ENCODE data around the gene COL1A2.

The COL1A2 gene

GRCh38 chr7:94412762-94413322 lies 18.1 kb downstream of the COL1A2 start:
- no peak for DNase-seq

GRCh38 chr7:94414481-94414880 lies 19.8 kb downstream of the COL1A2 start:
- DNase-seq: no peak

- DNase-seq: no peak
Measured at GRCh38 chr7:94414980-94415379, 20.3 kb downstream of the COL1A2 start.

GRCh38 chr7:94417306-94417705 lies 22.6 kb downstream of the COL1A2 start:
- no peak for DNase-seq

- DNase-seq: no peak
Measured at GRCh38 chr7:94417901-94418300, 23.2 kb downstream of the COL1A2 start.

GRCh38 chr7:94418851-94419250 lies 24.2 kb downstream of the COL1A2 start:
- no peak for DNase-seq

- DNase-seq: no peak
Measured at GRCh38 chr7:94420328-94420727, 25.6 kb downstream of the COL1A2 start.

GRCh38 chr7:94421681-94422080 lies 27.0 kb downstream of the COL1A2 start:
- DNase-seq: no peak

- DNase-seq: no peak
Measured at GRCh38 chr7:94422136-94422535, 27.4 kb downstream of the COL1A2 start.

- DNase-seq: no peak
Measured at GRCh38 chr7:94422827-94423460, 28.2 kb downstream of the COL1A2 start.

GRCh38 chr7:94423863-94424735 lies 29.4 kb downstream of the COL1A2 start:
- DNase-seq: no peak

- no peak for DNase-seq
Measured at GRCh38 chr7:94425546-94425945, 30.9 kb downstream of the COL1A2 start.

- DNase-seq: no peak
Measured at GRCh38 chr7:94426980-94427875, 32.5 kb downstream of the COL1A2 start.

GRCh38 chr7:94429153-94429552 lies 34.5 kb downstream of the COL1A2 start:
- DNase-seq: no peak

GRCh38 chr7:94431176-94431575 lies 36.5 kb downstream of the COL1A2 start:
- no peak for DNase-seq

GRCh38 chr7:94431619-94432280 lies 37.1 kb downstream of the COL1A2 start:
- DNase-seq: no peak

GRCh38 chr7:94432281-94432670 lies 37.6 kb downstream of the COL1A2 start:
- no peak for DNase-seq

GRCh38 chr7:94432817-94433216 lies 38.1 kb downstream of the COL1A2 start:
- no peak for DNase-seq

GRCh38 chr7:94433224-94433623 lies 38.5 kb downstream of the COL1A2 start:
- DNase-seq: no peak

GRCh38 chr7:94434042-94434441 lies 39.3 kb downstream of the COL1A2 start:
- DNase-seq: no peak

- no peak for DNase-seq
Measured at GRCh38 chr7:94436018-94436604, 41.4 kb downstream of the COL1A2 start.

GRCh38 chr7:94436700-94437099 lies 42.0 kb downstream of the COL1A2 start:
- no peak for DNase-seq

Data from 8988T (cell line).